ENCODE results near the gene CDCA7.

The CDCA7 gene

DNA sequence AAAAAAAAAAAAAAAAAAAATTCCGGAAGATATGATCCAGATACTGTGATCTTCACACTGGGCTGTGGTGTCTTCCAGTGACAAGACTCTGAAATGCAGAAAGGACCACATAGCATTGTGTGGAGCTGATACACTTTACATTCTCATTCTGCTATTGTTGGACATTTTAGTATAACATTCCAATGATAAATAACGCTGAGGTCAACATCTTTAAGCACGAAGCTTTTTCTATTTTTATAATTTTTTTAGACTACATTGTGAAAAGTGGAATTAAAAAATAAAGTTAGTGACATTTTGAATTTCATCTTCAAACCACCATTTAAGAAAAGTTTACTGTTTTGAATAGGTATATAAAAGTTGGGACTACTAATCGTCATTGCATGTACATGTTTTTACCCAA lies 62.7 kb downstream of the CDCA7 start:
- CTCF ChIA-PET: no interaction called here

DNA sequence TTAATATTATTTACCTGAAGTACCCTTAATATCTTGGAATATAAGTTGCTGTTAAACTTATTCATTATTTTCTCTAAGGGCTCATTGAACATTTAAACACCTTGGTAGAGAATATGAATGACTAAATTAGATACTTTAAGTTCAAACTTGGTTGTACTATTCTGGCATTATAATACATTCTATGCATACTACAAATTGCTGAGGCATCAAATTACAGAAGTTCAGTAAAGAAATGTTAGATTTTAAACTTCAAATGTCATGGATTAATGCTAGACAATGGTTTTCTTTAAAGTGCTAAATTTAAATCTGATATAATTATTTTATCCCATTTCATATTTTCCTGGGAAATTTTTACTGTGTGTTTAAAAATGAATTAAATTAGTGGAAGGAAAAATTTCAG lies 63.1 kb downstream of the CDCA7 start:
- CTCF ChIA-PET: no interaction called here

More for the DNA sequence above, 62.7 kb downstream of the CDCA7 start:
- no peak overlapping the region for H3K27ac ChIP-seq
- POLR2A ChIA-PET (ENCODE audit: low non-redundant PET): no interaction called here
- TF ChIP-seq, protein P1, sequence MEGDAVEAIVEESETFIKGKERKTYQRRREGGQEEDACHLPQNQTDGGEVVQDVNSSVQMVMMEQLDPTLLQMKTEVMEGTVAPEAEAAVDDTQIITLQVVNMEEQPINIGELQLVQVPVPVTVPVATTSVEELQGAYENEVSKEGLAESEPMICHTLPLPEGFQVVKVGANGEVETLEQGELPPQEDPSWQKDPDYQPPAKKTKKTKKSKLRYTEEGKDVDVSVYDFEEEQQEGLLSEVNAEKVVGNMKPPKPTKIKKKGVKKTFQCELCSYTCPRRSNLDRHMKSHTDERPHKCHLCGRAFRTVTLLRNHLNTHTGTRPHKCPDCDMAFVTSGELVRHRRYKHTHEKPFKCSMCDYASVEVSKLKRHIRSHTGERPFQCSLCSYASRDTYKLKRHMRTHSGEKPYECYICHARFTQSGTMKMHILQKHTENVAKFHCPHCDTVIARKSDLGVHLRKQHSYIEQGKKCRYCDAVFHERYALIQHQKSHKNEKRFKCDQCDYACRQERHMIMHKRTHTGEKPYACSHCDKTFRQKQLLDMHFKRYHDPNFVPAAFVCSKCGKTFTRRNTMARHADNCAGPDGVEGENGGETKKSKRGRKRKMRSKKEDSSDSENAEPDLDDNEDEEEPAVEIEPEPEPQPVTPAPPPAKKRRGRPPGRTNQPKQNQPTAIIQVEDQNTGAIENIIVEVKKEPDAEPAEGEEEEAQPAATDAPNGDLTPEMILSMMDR (conservative IDR thresholded peaks at IDR 0.05; ENCODE audit: low read depth): no peak
- DNase-seq (ENCODE audit: low spot score): no peak

More for the DNA sequence above, 63.1 kb downstream of the CDCA7 start:
- POLR2A ChIA-PET (ENCODE audit: low non-redundant PET): no interaction called here
- TF ChIP-seq, protein P1 (conservative IDR thresholded peaks at IDR 0.05; ENCODE audit: low read depth): no peak
- no peak overlapping the region for H3K27ac ChIP-seq
- no peak for DNase-seq (ENCODE audit: low spot score)
